NCI-H460 (cell line): ENCODE measurements around the gene IL4R. TPM values are rescaled to one million over a fixed set of nuclear protein-coding genes. Genes with fewer than 3 reads are reported as not detected.
"Not testable (repeated sequence)": the region's sequence is repeated elsewhere in the genome, so short reads cannot be mapped to it uniquely, and the experiment has no call there.

ENCODE experiments used
- DNase-seq: peaks from one replicate; pipeline ENCODE4 v3.0.0-alpha.2; 2016; ENCODE audit warnings: low read depth; ENCODE audit errors: extremely low read depth
- total RNA-seq: library from RNA; depleted of rRNA; stranded (reverse); fragments of >200 nt; shearing (Covaris generic); gene quantifications from 2 replicates; pipeline ENCODE4 v1.2.3, GENCODE V29; 2014; rRNA removed

IL4R gene
- total RNA-seq, 1 experiment from 2014 or later: 5.1 TPM

GRCh38 chr16:27400751-27401620, 87.2 kb downstream of the IL4R start:
- DNase-seq: no peak

GRCh38 chr16:27401768-27402568, 88.2 kb downstream of the IL4R start, which contains the start of gene IL21R:
TSS of gene IL21R (plus strand) at chr16:27402174. CDS start at chr16:27430072, 27,898 bp downstream.
- no peak for DNase-seq

DNA sequence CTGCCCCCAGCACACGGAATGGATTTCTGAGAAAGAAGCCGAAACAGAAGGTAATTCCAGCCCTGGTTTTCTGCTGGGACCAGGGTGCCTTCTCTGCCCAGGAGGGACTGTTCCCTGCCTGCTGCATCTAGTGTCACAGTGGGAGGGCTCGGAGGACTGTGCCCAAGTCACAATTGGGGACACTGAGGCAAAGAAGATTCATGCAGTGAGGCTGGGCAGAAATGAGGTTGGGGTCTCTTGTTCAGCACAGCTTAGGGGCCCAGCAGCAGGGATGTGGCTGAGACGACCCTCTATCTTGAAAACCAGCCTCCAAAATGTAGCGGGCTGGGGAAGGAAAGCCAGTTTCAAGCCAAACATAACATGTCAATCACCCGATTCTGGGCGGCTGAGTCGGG, 88.8 kb downstream of the IL4R start:
- DNase-seq: no peak

DNA sequence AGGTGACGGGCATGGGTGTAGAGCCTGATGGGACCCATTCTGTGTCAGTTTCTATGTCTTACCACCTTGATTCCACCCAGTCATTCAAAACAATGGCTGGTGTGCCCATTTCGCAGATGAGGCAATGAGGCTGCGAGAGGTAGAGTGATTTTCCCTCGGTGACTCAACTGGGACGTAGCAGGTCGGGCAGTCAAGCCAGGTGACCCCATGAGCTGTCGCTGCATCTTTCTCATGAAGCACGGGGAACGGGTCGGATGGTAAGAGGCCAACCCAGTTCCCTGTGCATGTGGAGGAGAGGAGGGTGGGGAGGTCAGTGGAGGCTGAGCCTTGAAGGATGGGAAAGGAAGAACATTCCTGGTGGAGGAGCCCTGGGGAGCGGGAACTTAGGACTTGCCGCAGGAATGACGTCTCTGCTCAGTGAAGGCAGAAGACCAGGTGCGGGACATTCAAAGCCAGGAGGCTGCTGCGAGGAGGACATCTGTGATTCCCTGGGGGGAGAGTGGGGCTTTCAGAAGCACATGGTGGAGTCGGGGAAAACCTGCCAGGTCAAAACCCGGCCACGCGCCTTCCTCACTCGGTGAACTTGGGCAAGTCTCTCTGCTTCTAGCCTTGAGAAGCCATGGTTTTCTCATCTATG, 89.3 kb downstream of the IL4R start:
- no peak for DNase-seq

GRCh38 chr16:27403601-27403992, 89.8 kb downstream of the IL4R start:
- DNase-seq: no peak

- no peak for DNase-seq
These were observed 90.5 kb downstream of the IL4R start for GRCh38 chr16:27404163-27404823.

DNA sequence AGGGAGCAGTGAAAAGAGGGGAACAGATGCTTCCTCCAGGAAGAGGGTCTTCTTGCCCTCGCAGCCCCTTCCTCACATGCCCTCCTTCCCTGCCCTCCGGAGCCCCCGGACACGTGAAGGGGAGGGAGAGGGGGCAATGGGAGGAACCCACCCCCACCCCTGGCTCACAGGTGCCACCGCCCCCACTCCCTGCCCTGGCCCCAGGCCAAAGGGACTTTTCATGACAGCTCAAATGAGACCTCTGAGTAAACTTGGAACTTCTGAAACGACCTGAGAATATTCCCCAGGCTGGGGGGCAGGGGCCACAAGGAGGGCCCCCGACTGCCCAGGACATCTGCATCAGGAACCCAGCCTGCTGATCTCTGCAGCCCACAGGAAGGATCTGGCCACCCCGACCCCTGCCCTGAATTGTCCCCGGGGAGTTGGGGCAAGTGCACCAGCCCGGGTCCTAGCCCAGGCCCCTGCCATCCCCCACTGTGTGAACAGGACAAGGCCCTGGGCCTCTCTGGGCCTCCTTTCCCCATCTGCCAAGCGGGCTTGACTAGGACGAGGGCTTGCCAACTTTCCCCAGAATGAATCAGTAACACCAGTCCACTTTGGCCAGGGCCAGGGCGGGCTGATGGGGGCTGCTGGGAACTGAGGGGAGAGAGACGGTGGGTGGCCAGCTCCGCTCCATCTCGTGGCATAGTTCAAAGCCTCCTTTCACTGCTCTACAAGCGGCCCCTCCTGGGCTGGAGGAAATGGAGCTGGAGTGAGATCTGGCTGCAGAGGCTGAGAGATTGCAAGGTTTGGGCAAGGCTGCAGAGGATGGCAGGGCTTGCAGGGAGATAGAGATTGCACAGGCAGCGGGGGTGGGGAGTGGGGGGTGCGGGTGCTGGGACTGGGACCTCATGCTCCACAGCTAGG, 92.0 kb downstream of the IL4R start:
- DNase-seq: no peak

DNA sequence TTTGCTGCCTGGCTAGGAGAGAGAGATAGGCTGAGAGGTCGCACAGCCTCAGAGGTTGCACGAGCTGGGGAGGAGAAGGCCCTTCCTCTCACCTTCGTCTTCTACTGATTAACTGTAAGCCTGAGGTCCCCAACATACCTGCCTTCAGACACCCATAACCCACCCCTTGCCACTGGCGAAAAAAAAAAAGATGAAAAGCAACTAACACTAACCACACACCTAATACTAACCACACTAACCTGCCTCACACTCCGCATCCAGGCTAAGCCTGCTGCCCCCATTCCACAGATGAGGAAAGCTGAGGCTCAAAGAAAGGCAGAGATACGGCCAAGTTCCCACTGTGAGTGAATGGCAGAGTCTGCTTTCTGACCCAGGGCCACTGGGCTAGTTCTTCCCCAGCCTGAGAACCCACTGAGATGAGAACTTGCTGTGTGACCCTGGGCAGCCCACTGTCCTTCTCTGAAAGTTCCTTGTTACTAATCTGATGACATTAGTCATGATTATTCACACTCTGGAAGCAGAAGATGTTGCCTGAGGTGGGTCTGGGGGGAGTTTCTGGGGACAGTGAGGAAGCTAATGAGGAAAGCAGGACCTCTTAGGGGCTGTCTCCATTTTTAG, 92.8 kb downstream of the IL4R start:
- DNase-seq: no peak

- DNase-seq: no peak
These were observed 93.4 kb downstream of the IL4R start for GRCh38 chr16:27407133-27407532.

DNA sequence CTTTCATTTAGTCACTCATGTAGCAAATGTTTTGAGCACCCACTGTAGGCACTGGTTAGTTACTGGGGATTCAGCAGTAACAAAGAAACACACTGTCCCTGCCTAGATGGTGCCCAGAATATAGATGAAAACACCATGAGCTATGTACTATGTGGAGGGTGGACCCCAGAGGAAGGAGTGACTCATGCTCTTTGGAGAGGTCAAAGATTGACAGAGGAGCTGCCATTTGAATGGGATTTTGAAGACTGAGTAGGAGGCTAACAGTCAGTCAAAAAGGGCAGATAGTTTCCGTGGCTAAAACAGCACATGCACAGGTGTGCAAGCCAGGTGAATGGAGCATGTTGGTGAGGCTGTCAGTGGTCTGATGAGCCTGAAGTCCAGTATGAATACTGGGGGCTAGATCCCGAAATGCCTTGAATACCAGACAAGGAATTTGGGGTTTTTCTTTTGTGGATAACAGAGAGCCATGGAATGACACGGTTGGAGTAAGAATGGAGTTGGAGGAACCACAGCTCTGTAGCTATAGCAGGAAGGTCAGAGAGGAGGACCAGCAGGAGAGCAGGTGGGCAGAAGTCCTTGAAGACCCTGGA, 94.3 kb downstream of the IL4R start:
- no peak for DNase-seq

DNA sequence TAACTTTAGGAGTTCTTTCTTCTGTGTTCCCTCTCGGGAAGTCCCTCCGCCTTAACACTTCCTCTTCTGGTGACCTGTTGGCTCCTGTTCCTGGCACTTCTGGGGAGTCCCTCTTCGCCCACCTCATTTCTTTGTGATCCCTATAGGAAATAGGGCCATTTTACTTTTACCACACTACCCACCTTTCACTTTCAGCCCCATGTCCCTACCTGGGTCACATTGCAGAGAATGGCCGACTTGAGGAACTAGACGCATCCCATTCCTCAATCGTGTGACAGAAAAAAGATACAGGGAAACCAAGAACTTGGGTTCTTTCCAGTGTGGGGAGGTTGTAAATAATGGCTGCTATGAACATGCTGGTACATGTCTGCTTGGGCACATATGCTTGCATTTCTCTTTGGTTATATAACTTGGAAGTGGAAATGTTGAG, 94.8 kb downstream of the IL4R start:
- no peak for DNase-seq

DNA sequence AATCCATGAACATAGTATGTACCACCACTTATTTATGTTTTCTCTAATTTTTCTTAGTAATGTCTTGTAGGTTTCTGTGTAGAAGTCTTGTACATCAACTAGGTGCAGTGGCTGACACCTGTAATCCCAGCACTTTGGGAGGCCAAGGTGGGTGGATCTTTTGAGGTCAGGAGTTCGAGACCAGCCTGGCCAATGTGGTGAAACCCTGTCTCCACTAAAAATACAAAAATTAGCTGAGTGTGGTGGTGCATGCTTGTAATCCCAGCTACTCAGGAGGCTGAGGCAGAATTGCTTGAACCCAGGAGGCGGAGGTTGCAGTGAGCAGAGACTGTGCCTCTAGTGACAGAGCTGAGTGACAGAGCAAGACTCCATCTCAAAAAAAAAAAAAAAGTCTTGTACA, 96.2 kb downstream of the IL4R start:
- not testable (repeated sequence) for DNase-seq

DNA sequence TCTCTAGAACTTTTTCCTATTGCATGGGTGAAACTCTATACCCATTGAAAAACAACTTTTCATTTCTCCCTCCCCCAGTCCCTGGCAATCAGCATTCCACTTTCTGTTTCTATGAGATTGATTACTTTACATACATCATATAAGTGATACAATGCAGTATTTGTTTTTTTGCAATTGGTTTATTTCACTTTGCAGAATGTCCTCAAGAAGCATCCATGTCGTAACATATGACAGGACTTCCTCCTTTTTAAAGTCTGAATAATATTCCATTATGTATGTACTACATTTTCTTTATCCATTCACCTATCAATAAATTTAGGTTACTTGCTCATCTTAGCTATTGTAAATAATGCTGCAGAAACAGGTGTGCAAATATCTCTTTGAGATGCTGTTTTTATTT, 97.0 kb downstream of the IL4R start:
- DNase-seq: no peak

DNA sequence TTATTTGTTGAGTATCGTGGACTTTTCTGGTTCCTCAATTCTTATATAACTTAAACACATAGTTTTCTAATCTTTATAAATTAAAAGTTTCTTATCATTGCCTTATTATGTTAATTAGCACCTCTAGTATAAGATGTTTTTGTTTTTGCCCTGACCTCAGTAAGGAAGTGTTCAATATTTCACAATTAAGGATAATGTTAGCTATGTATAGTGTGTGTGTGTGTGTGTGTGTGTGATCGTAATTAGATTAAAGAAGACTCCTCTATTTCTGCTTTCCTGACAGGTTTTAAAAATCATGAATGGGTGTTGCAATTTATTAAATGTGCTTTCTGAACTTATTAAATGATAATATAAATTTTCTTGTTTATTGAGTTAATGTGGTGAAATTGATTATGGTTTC, 100.2 kb downstream of the IL4R start:
- no peak for DNase-seq

Other genes starting within 250 kb of the IL4R start
- not detected in 2 replicates for gene C16orf82, start 247.0 kb upstream of the IL4R start, total RNA-seq
- 1.2 and 2.3 TPM in 2 replicates for gene KDM8, start 110.4 kb upstream of the IL4R start, total RNA-seq
- gene NSMCE1, start 45.2 kb upstream of the IL4R start, total RNA-seq: 72.8 and 84.1 TPM in 2 replicates
- 0.10 TPM in 1 of 2 replicates, not detected in the other for gene IL21R, start 88.2 kb downstream of the IL4R start, total RNA-seq
- gene GTF3C1, start 235.9 kb downstream of the IL4R start, total RNA-seq: 65.1 and 65.6 TPM in 2 replicates
- gene KATNIP, start 236.2 kb downstream of the IL4R start, total RNA-seq: 13.9 and 14.3 TPM in 2 replicates